HepG2 (cell line): ENCODE results near the gene GMPR. TPM values are rescaled to one million over a fixed set of nuclear protein-coding genes. Genes with fewer than 3 reads are reported as not detected.

Experiments used
- ATAC-seq: fragments of 200-7000 bp; cut with Tn5 transposase; 3 replicates; pipeline ENCODE4 v1.9.1; 2020; ENCODE audit warnings: mild to moderate bottlenecking, moderate library complexity
- BruUV-seq: library from RNA; stranded (reverse); fragments of 400-500 nt; replicated peaks from 2 replicates; lab custom pipeline; 2021; lab: Mats Ljungman, UMichigan
- CTCF ChIA-PET: fragments of 300-600 bp; formaldehyde crosslinking; extraction: SDS; loops from one replicate; lab custom pipeline; 2021; ENCODE audit warnings: low total read pairs, inconsistent platforms, low intra/inter-chr PET ratio; lab: Yijun Ruan, JAX
- POLR2A ChIA-PET: fragments of 350-600 bp; sonication (Branson Sonifier 250); formaldehyde crosslinking; loops from one replicate; lab custom pipeline; 2020; ENCODE audit warnings: antibody characterized with exemption, inconsistent platforms; lab: Yijun Ruan, JAX
- DNase-seq: peaks from one replicate; pipeline ENCODE4 v3.0.0-alpha.2; 2015; ENCODE audit warnings: low spot score
- FAIRE-seq: peaks from 3 replicates; lab custom pipeline; 2011; peaks lifted over from hg19 to GRCh38; lab: Jason Lieb, UNC
- H2AFZ ChIP-seq: one replicate; pipeline ENCODE4 v1.6.1; 2011; ENCODE audit warnings: low read length, inconsistent platforms
- H3K27ac ChIP-seq: fragments of 300-600 bp; 3 replicates; pipeline ENCODE4 v1.8.0; 2011; ENCODE audit warnings: mixed run types, mild to moderate bottlenecking, mixed read lengths, low read length, inconsistent platforms; ENCODE audit not compliant: insufficient read depth; ENCODE audit errors: extremely low read length
- H3K27me3 ChIP-seq, 2 experiments: fragments of 200-600 bp in 1 of 2; 2 replicates in 1 of 2; 3 replicates in 1 of 2; pipeline versions ENCODE4 v1.6.0 to v1.8.0; 2011; ENCODE audit warnings: low read length in 2 of 2, mild to moderate bottlenecking in 2 of 2, moderate library complexity in 2 of 2, inconsistent platforms in 1 of 2; ENCODE audit not compliant: insufficient read depth in 2 of 2, control insufficient read depth in 1 of 2
- H3K36me3 ChIP-seq, 2 experiments: fragments of 200-600 bp in 1 of 2; replicated peaks in 1 of 2; 2 replicates in 1 of 2; 3 replicates in 1 of 2; pipeline versions ENCODE4 v1.5.1 to v1.8.0; 2011; ENCODE audit warnings: low read length in 2 of 2, inconsistent platforms in 1 of 2; ENCODE audit not compliant: insufficient read depth in 2 of 2, control insufficient read depth in 1 of 2
- H3K4me1 ChIP-seq: 2 replicates; pipeline ENCODE4 v1.5.1; 2012; ENCODE audit warnings: low read length, inconsistent platforms; ENCODE audit not compliant: insufficient read depth
- H3K4me2 ChIP-seq: 2 replicates; pipeline ENCODE4 v1.6.0; 2011; ENCODE audit warnings: low read depth, low read length, inconsistent platforms
- H3K4me3 ChIP-seq, 3 experiments: fragments of 200-600 bp in 1 of 3; sonication (generic), shearing (Covaris generic) in 1 of 3; replicated peaks in 1 of 3; 2 replicates each; pipeline ENCODE4 v1.5.1; 2011 to 2016; ENCODE audit warnings: low read length in 3 of 3, inconsistent platforms in 2 of 3, low read depth in 2 of 3, mild to moderate bottlenecking in 2 of 3, control low read depth in 1 of 3, mixed read lengths in 1 of 3; ENCODE audit not compliant: insufficient read depth in 1 of 3
- H3K79me2 ChIP-seq: one replicate; pipeline ENCODE4 v1.6.1; 2011; ENCODE audit warnings: low read length, inconsistent platforms; ENCODE audit not compliant: insufficient read depth
- H3K9ac ChIP-seq: 2 replicates; pipeline ENCODE4 v1.6.0; 2011; ENCODE audit warnings: mild to moderate bottlenecking, low read depth, low read length, inconsistent platforms; ENCODE audit not compliant: insufficient read depth
- H3K9me3 ChIP-seq: 2 replicates; pipeline ENCODE4 v1.5.1; 2012; ENCODE audit warnings: mild to moderate bottlenecking, low read length
- H4K20me1 ChIP-seq: 2 replicates; pipeline ENCODE4 v1.6.0; 2011; ENCODE audit warnings: inconsistent platforms, mild to moderate bottlenecking, low read length, moderate library complexity; ENCODE audit not compliant: insufficient read depth
- ATF1 ChIP-seq: IDR thresholded peaks from 2 replicates; pipeline ENCODE4 v1.6.1; 2016; ENCODE audit warnings: mild to moderate bottlenecking, control low read depth
- CEBPG ChIP-seq: IDR thresholded peaks from 2 replicates; pipeline ENCODE4 v1.6.1; 2016
- CENPT ChIP-seq: sonication (generic); formaldehyde crosslinking; IDR thresholded peaks from 2 replicates; pipeline ENCODE4 v1.8.0; 2022; ENCODE audit warnings: low read depth, mild to moderate bottlenecking, moderate library complexity, missing genetic modification reagents
- CHD2 ChIP-seq: IDR thresholded peaks from 2 replicates; pipeline ENCODE4 v1.6.1; 2011; ENCODE audit warnings: low read depth, low read length, improper control_type of control experiment
- IKZF1 ChIP-seq: fragments of 450-650 bp; IDR thresholded peaks from 2 replicates; pipeline ENCODE4 v1.7.1; 2016
- KDM5B ChIP-seq: sonication (generic); formaldehyde crosslinking; IDR thresholded peaks from 2 replicates; pipeline ENCODE4 v1.4.0; 2020; ENCODE audit warnings: missing genetic modification reagents, mild to moderate bottlenecking, borderline replicate concordance
- MXI1 ChIP-seq: IDR thresholded peaks from 3 replicates; pipeline ENCODE4 v1.6.1; 2012; ENCODE audit warnings: low read depth, low read length, inconsistent platforms, borderline replicate concordance
- NFKBIZ ChIP-seq: IDR thresholded peaks from 2 replicates; pipeline ENCODE4 v1.6.1; 2018; ENCODE audit warnings: missing genetic modification reagents, missing compliant biosample characterization
- PRPF4 ChIP-seq: fragments of 200-400 bp; formaldehyde crosslinking; IDR thresholded peaks from 2 replicates; pipeline ENCODE4 v1.6.1; 2016; ENCODE audit warnings: low read length, low read depth; ENCODE audit not compliant: poor library complexity, severe bottlenecking
- SAFB2 ChIP-seq: sonication (generic); formaldehyde crosslinking; IDR thresholded peaks from 2 replicates; pipeline ENCODE4 v1.5.1; 2020; ENCODE audit warnings: missing genetic modification reagents, low read depth, mild to moderate bottlenecking, borderline replicate concordance
- SCMH1 ChIP-seq: sonication (generic); formaldehyde crosslinking; IDR thresholded peaks from 2 replicates; pipeline ENCODE4 v1.9.0; 2021; ENCODE audit warnings: missing genetic modification reagents, mild to moderate bottlenecking, borderline replicate concordance
- TEAD2 ChIP-seq: sonication (generic); formaldehyde crosslinking; IDR thresholded peaks from 2 replicates; pipeline ENCODE4 v1.9.0; 2021; ENCODE audit warnings: missing genetic modification reagents
- ZMAT3 ChIP-seq: sonication (generic); formaldehyde crosslinking; conservative IDR thresholded peaks from 2 replicates; pipeline ENCODE4 v1.7.0; 2021; ENCODE audit warnings: missing genetic modification reagents
- ZNF232 ChIP-seq: sonication (generic); formaldehyde crosslinking; IDR thresholded peaks from 2 replicates; pipeline ENCODE4 v1.4.0; 2020; ENCODE audit warnings: missing genetic modification reagents, borderline replicate concordance
- ZNF530 ChIP-seq: sonication (generic); formaldehyde crosslinking; IDR thresholded peaks from 2 replicates; pipeline ENCODE4 v1.5.0; 2020; ENCODE audit warnings: low read depth, mild to moderate bottlenecking, missing genetic modification reagents
- WGBS: methylation state at CpG from one replicate; pipeline ENCODE4 v1.1.6; 2017; ENCODE audit warnings: low lambda C conversion rate; 5-methylcytosine and 5-hydroxymethylcytosine counted together
- in situ Hi-C: cut with HindIII; loops from 2 replicates; pipeline ENCODE4 v1.10.0; 2017; ENCODE audit warnings: low pct_unique_long_range_greater_than_20kb; ENCODE audit not compliant: extremely low pct_ligation_motif_present
- intact Hi-C: fragments of 100-400 bp; cut with micrococcal nuclease; formaldehyde crosslinking; loops from one replicate; pipeline ENCODE4 v1.10.0; 2022; ENCODE audit not compliant: unreplicated experiment
- polyA plus RNA-seq, 8 experiments: library from polyadenylated mRNA; depleted of rRNA in 3 of 8; stranded (reverse) in 7 of 8; unstranded in 1 of 8; fragments of >200 nt; fragmentation: Illumina TruSeq in 4 of 8; extraction: Trizol in 4 of 8; gene quantifications; 2 replicates each; pipeline versions ENCODE4 v1.2.1 to v1.2.3, GENCODE V29; 2011 to 2016; ENCODE audit warnings: low read depth in 4 of 8, missing spikeins in 1 of 8, mixed read lengths in 1 of 8; ENCODE audit not compliant: insufficient read depth in 1 of 8
- total RNA-seq, 5 experiments: library from RNA; depleted of rRNA; stranded (reverse); fragments of >200 nt; fragmentation: Illumina TruSeq; extraction: Trizol; gene quantifications; 2 replicates each; pipeline ENCODE4 v1.2.3, GENCODE V29; 2016; ENCODE audit warnings: low read depth in 1 of 5
- TF ChIP-seq, protein P1 (sequence below): sonication (generic); formaldehyde crosslinking; IDR thresholded peaks from 2 replicates; pipeline ENCODE4 v1.4.0; 2020; ENCODE audit warnings: missing genetic modification reagents
- TF ChIP-seq, protein P2 (sequence below): sonication (generic); formaldehyde crosslinking; IDR thresholded peaks from 2 replicates; pipeline ENCODE4 v1.4.0; 2020; ENCODE audit warnings: missing genetic modification reagents, mild to moderate bottlenecking, borderline replicate concordance

GMPR gene
- total and polyA plus RNA-seq, 2 of the 13 experiments (the other 11 are each of a cell fraction or from before 2014, with no cell fraction given) = not detected

DNA sequence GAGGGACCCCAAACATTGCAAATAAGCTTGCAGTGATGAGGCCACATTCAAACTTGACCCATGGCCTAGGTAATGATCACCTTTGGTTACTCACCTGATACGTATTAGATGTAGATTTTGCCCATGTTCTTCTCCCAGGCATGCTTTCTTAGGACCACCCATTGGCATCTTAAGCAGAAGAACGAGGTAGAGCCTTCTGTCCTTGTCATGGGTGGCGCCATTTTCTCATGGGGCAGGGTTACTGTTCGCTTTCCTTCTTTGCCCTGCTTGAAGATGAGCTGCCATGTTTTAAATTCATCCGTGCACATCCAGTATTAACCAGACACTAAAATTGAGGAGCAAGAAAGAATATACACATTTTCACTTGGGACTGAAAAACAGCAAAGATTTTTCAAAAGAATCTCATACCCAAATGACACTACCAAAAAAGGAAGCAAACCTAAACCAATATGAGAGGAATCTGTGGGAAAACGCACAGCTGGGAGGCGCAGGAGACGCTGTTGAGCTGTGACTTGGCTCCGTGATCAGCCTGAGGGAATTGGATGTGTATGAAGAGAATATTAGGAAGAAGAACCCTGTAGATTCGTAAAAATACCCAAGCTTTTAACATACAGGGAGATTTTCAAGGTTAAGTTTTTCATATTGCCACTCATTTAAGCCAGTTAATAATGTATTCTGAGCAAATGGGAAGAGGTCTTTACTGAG, 36.6 kb downstream of the GMPR start:
- no peak overlapping the region for H3K4me2 ChIP-seq
- H2AFZ ChIP-seq = no peak overlapping the region
- H3K36me3 ChIP-seq = no peaks in the 10 kb centered on the region
- H4K20me1 ChIP-seq = no peaks in the 10 kb centered on the region
- H3K79me2 ChIP-seq = no peaks in the 10 kb centered on the region
- no peak for DNase-seq
- no peak for ATAC-seq
- no peak for FAIRE-seq
- in situ Hi-C loops (no loop called here), intact Hi-C loops (no loop called here)
- no peak for TF ChIP-seq ZNF232 (CRISPR knock-in tag)
- no peak for TF ChIP-seq CEBPG (CRISPR knock-in tag)
- TF ChIP-seq NFKBIZ (CRISPR knock-in tag) = no peak
- no peak for TF ChIP-seq CHD2
- TF ChIP-seq, protein P1, sequence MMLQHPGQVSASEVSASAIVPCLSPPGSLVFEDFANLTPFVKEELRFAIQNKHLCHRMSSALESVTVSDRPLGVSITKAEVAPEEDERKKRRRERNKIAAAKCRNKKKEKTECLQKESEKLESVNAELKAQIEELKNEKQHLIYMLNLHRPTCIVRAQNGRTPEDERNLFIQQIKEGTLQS (CRISPR knock-in tag) = no peak
- TF ChIP-seq, protein P2, sequence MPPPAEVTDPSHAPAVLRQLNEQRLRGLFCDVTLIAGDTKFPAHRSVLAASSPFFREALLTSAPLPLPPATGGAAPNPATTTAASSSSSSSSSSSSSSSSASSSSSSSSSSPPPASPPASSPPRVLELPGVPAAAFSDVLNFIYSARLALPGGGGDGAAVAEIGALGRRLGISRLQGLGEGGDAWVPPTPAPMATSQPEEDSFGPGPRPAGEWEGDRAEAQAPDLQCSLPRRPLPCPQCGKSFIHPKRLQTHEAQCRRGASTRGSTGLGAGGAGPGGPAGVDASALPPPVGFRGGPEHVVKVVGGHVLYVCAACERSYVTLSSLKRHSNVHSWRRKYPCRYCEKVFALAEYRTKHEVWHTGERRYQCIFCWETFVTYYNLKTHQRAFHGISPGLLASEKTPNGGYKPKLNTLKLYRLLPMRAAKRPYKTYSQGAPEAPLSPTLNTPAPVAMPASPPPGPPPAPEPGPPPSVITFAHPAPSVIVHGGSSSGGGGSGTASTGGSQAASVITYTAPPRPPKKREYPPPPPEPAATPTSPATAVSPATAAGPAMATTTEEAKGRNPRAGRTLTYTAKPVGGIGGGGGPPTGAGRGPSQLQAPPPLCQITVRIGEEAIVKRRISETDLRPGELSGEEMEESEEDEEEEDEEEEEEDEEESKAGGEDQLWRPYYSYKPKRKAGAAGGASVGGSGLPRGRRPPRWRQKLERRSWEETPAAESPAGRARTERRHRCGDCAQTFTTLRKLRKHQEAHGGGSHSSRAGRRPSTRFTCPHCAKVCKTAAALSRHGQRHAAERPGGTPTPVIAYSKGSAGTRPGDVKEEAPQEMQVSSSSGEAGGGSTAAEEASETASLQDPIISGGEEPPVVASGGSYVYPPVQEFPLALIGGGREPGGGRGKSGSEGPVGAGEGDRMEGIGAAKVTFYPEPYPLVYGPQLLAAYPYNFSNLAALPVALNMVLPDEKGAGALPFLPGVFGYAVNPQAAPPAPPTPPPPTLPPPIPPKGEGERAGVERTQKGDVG (CRISPR knock-in tag) = no peak
- TF ChIP-seq SAFB2 = no peak
- TF ChIP-seq CENPT (CRISPR knock-in tag) = no peak
- TF ChIP-seq TEAD2 (CRISPR knock-in tag) = no peak
- TF ChIP-seq ZMAT3 (CRISPR knock-in tag) = no peak
- TF ChIP-seq MXI1 = no peak
- no peak for TF ChIP-seq ZNF530 (CRISPR knock-in tag)
- no peak for TF ChIP-seq KDM5B (CRISPR knock-in tag)
- TF ChIP-seq IKZF1 = no peak
- TF ChIP-seq PRPF4 = no peak
- TF ChIP-seq SCMH1 = no peak
- no peak for TF ChIP-seq ATF1 (CRISPR knock-in tag)
- H3K9ac ChIP-seq = no peak overlapping the region
- POLR2A ChIA-PET = no interaction called here
- no peaks in the 10 kb centered on the region for H3K9me3 ChIP-seq
- WGBS = 33% methylated on average over 10 of the region's 10 CpGs
- peaks cover 15% of the 10 kb centered on the region for H3K4me1 ChIP-seq
- peaks cover 4 to 17% of the 10 kb centered on the region in 2 experiments; a peak in 4 of 5 replicates for H3K27me3 ChIP-seq
- BruUV-seq = no TSS peak
- H3K4me3 ChIP-seq = no peak overlapping the region
- H3K27ac ChIP-seq = no peak overlapping the region
- CTCF ChIA-PET = no interaction called here
